Esophagus squamous epithelium (tissue), 4 donors: ENCODE results near the gene AHNAK.

Experiments used
- POLR2A ChIP-seq, 4 donors: fragments of 450-650 bp; IDR thresholded peaks; one replicate each; pipeline ENCODE4 v1.6.1; 2017; ENCODE audit warnings: antibody characterized with exemption in 4 of 4, mild to moderate bottlenecking in 4 of 4, moderate library complexity in 3 of 4
- TF ChIP-seq, protein P1 (sequence below), 6 experiments: fragments of 450-650 bp in 4 of 6; fragments of 200-600 bp in 2 of 6; sonication (generic) in 2 of 6; IDR thresholded peaks; one replicate each; pipeline ENCODE4 v1.5.1; 2016 to 2019; ENCODE audit warnings: antibody characterized with exemption in 6 of 6, mild to moderate bottlenecking in 4 of 6, moderate library complexity in 4 of 6

DNA sequence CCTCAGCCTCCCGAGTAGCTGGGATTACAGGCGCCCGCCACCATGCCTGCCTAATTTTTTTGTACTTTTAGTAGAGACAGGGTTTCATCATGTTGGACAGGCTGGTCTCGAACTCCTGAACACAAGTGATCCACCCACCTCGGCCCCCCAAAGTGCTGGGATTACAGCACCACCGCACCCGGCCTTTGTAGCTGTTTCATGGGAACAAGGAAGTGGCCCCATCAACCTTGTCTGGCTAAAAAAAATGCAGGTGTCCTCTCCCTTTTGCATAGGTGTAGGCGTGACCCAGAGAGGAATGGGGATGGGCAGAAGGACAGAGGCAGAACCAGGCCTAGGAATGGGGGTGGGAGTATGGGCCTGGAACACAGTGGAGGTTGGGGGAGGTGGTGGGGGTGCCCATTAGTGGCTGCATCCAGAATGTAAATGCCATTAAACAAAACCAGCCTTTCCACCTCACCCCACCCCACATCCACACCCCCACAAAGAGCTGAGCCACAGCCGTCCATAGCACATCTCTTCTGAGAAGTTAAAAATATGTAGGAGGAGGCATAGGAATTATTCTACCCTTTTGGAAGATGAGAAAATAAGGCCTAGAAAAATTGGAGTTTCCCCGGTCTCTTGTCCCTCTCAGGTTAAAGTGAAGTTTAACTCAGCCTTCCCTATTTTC, 150.6 kb downstream of the AHNAK start:
- TF ChIP-seq, protein P1, sequence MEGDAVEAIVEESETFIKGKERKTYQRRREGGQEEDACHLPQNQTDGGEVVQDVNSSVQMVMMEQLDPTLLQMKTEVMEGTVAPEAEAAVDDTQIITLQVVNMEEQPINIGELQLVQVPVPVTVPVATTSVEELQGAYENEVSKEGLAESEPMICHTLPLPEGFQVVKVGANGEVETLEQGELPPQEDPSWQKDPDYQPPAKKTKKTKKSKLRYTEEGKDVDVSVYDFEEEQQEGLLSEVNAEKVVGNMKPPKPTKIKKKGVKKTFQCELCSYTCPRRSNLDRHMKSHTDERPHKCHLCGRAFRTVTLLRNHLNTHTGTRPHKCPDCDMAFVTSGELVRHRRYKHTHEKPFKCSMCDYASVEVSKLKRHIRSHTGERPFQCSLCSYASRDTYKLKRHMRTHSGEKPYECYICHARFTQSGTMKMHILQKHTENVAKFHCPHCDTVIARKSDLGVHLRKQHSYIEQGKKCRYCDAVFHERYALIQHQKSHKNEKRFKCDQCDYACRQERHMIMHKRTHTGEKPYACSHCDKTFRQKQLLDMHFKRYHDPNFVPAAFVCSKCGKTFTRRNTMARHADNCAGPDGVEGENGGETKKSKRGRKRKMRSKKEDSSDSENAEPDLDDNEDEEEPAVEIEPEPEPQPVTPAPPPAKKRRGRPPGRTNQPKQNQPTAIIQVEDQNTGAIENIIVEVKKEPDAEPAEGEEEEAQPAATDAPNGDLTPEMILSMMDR (IDR thresholded peaks at IDR 0.05) = no peak
- TF ChIP-seq POLR2A (IDR thresholded peaks at IDR 0.05) = no peak
